Caco-2 (cell line): Measurements from ENCODE around the gene TMA7. TPM values are rescaled to one million over a fixed set of nuclear protein-coding genes. Genes with fewer than 3 reads are reported as not detected.

Experiments used
- BruUV-seq: library from RNA; stranded (reverse); fragments of 400-500 nt; replicated peaks from 2 replicates; lab custom pipeline; 2021; lab: Mats Ljungman, UMichigan
- CTCF ChIA-PET: fragments of 300-600 bp; sonication (Branson Sonifier 250); formaldehyde crosslinking; loops from one replicate; lab custom pipeline; 2022; ENCODE audit warnings: antibody characterized with exemption; lab: Charles Lee
- POLR2A ChIA-PET: fragments of 300-600 bp; sonication (Branson Sonifier 250); formaldehyde crosslinking; loops from one replicate; lab custom pipeline; 2022; ENCODE audit warnings: antibody characterized with exemption; lab: Charles Lee
- DNase-seq, 2 experiments: peaks; one replicate each; pipeline versions ENCODE4 v3.0.0 to v3.0.0-alpha.2; 2020 to 2022
- H3K27me3 ChIP-seq: replicated peaks from 2 replicates; pipeline ENCODE4 v1.6.0; 2011; ENCODE audit warnings: low read length; ENCODE audit not compliant: control insufficient read depth, insufficient read depth
- H3K36me3 ChIP-seq: 2 replicates; pipeline ENCODE4 v1.5.1; 2011; ENCODE audit warnings: low read length; ENCODE audit not compliant: control insufficient read depth, insufficient read depth
- H3K4me1 ChIP-seq: fragments of 250-450 bp; sonication (Bioruptor Pico); 2 replicates; pipeline ENCODE4 v1.5.1; 2020; ENCODE audit warnings: mild to moderate bottlenecking
- H3K4me3 ChIP-seq: 2 replicates; pipeline ENCODE4 v1.5.1; 2011; ENCODE audit warnings: low read depth, mild to moderate bottlenecking, control low read depth, low read length
- H3K9me3 ChIP-seq: fragments of 250-450 bp; sonication (Bioruptor Pico); 2 replicates; pipeline ENCODE4 v1.5.1; 2020; ENCODE audit warnings: mild to moderate bottlenecking, moderate library complexity
- H3K27ac Mint-ChIP-seq: one replicate; pipeline ENCODE4 v1.8.0; 2022; ENCODE audit warnings: mixed read lengths; ENCODE audit not compliant: unreplicated experiment
- H3K27me3 Mint-ChIP-seq: one replicate; pipeline ENCODE4 v1.8.0; 2022; ENCODE audit warnings: mixed read lengths; ENCODE audit not compliant: insufficient read depth, unreplicated experiment
- H3K36me3 Mint-ChIP-seq: one replicate; pipeline ENCODE4 v1.8.0; 2022; ENCODE audit warnings: mild to moderate bottlenecking, mixed read lengths; ENCODE audit not compliant: insufficient read depth, unreplicated experiment
- H3K4me1 Mint-ChIP-seq: one replicate; pipeline ENCODE4 v1.8.0; 2022; ENCODE audit warnings: low read depth, mixed read lengths; ENCODE audit not compliant: unreplicated experiment
- H3K4me3 Mint-ChIP-seq: one replicate; pipeline ENCODE4 v1.8.0; 2022; ENCODE audit warnings: mild to moderate bottlenecking, moderate library complexity, mixed read lengths; ENCODE audit not compliant: unreplicated experiment
- H3K9me3 Mint-ChIP-seq: one replicate; pipeline ENCODE4 v1.8.0; 2022; ENCODE audit warnings: mixed read lengths; ENCODE audit not compliant: unreplicated experiment
- CTCF ChIP-seq, 2 experiments: fragments of 200-600 bp in 1 of 2; IDR thresholded peaks; 1 replicate in 1 of 2; 2 replicates in 1 of 2; pipeline versions ENCODE4 v1.5.1 to v1.8.0; 2011 to 2022; ENCODE audit warnings: antibody characterized with exemption in 1 of 2, control low read depth in 1 of 2, inconsistent platforms in 1 of 2, low read depth in 1 of 2, low read length in 1 of 2, mild to moderate bottlenecking in 1 of 2, moderate library complexity in 1 of 2; ENCODE audit not compliant: insufficient read depth in 1 of 2, severe bottlenecking in 1 of 2, unreplicated experiment in 1 of 2
- intact Hi-C: fragments of 100-400 bp; cut with micrococcal nuclease; formaldehyde crosslinking; loops from one replicate; pipeline ENCODE4 v1.10.0; 2022; ENCODE audit not compliant: unreplicated experiment
- total RNA-seq: library from RNA; stranded (reverse); gene quantifications from 2 replicates; pipeline ENCODE4 v1.2.3, GENCODE V29; 2022

The TMA7 gene
- total RNA-seq, 1 experiment from 2014 or later: 205 TPM

- Mint-ChIP-seq H3K36me3 (peaks cover 64% of the 10 kb centered on the region), H3K27ac (no peak overlapping the region), H3K9me3 (no peaks in the 10 kb centered on the region), H3K4me1 (peaks cover 34% of the 10 kb centered on the region), H3K27me3 (no peaks in the 10 kb centered on the region), H3K4me3 (no peak overlapping the region)
- ChIA-PET CTCF (interaction anchor here (0.6 to 2.2 kb wide), 4 partner anchors 10 to 23 kb away, joined by 3 to 21 read pairs (median 5); no protein-coding TSS in a partner anchor), POLR2A (no interaction called here)
- peaks cover 23% of the 10 kb centered on the region for H3K4me1 ChIP-seq
- H3K9me3 ChIP-seq: no peaks in the 10 kb centered on the region
- BruUV-seq: no TSS peak
- H3K36me3 ChIP-seq: peaks cover 13% of the 10 kb centered on the region
- intact Hi-C loops: no loop called here
- H3K4me3 ChIP-seq: no peak overlapping the region
- TF ChIP-seq CTCF (IDR thresholded peaks at IDR 0.05; ENCODE audit: insufficient read depth in 1 of 2, low read depth in 1 of 2, low read length in 1 of 2, severe bottlenecking in 1 of 2, unreplicated experiment in 1 of 2): no peak
- no peak for DNase-seq
- no peaks in the 10 kb centered on the region for H3K27me3 ChIP-seq
Observed at GRCh38 chr3:48423883-48424695, 16.0 kb upstream of the TMA7 start.

- Mint-ChIP-seq H3K27me3 (no peaks in the 10 kb centered on the region), H3K9me3 (no peaks in the 10 kb centered on the region), H3K4me1 (peaks cover 35% of the 10 kb centered on the region), H3K4me3 (peak overlapping the region; percentile 8), H3K27ac (peak overlapping the region; percentile 60), H3K36me3 (peaks cover 59% of the 10 kb centered on the region)
- no peaks in the 10 kb centered on the region for H3K27me3 ChIP-seq
- H3K36me3 ChIP-seq: peaks cover 12% of the 10 kb centered on the region
- intact Hi-C loops: no loop called here
- BruUV-seq: no TSS peak
- CTCF ChIA-PET: no interaction called here
- no peak for DNase-seq
- POLR2A ChIA-PET: no interaction called here
- no peak for TF ChIP-seq CTCF (IDR thresholded peaks at IDR 0.05; ENCODE audit: insufficient read depth in 1 of 2, low read depth in 1 of 2, low read length in 1 of 2, severe bottlenecking in 1 of 2, unreplicated experiment in 1 of 2)
- no peaks in the 10 kb centered on the region for H3K9me3 ChIP-seq
- H3K4me1 ChIP-seq: peaks cover 27% of the 10 kb centered on the region
- no peak overlapping the region for H3K4me3 ChIP-seq
Observed at GRCh38 chr3:48425281-48425812, 14.7 kb upstream of the TMA7 start.

GRCh38 chr3:48426401-48426909, 13.6 kb upstream of the TMA7 start:
- Mint-ChIP-seq H3K27ac (peak overlapping the region; percentile 82), H3K27me3 (no peaks in the 10 kb centered on the region), H3K4me3 (no peak overlapping the region), H3K4me1 (peaks cover 46% of the 10 kb centered on the region), H3K9me3 (no peaks in the 10 kb centered on the region), H3K36me3 (peaks cover 61% of the 10 kb centered on the region)
- TF ChIP-seq CTCF (IDR thresholded peaks at IDR 0.05; ENCODE audit: insufficient read depth in 1 of 2, low read depth in 1 of 2, low read length in 1 of 2, severe bottlenecking in 1 of 2, unreplicated experiment in 1 of 2): no peak
- intact Hi-C loops: no loop called here
- ChIA-PET CTCF (interaction anchor here (1.2 kb wide), 1 partner anchor 10 kb away, joined by 4 read pairs; no protein-coding TSS in a partner anchor), POLR2A (no interaction called here)
- Histone ChIP-seq H3K36me3 (peaks cover 10% of the 10 kb centered on the region), H3K4me3 (no peak overlapping the region), H3K9me3 (no peaks in the 10 kb centered on the region), H3K4me1 (peaks cover 38% of the 10 kb centered on the region), H3K27me3 (no peaks in the 10 kb centered on the region)
- DNase-seq: no peak
- BruUV-seq: no TSS peak
